ENCODE data around the gene RHOU. TPM values are rescaled to one million over a fixed set of nuclear protein-coding genes. Genes with fewer than 3 reads are reported as not detected.

RHOU gene
- total RNA-seq, 1 donor from 2014 or later, result 20.1 TPM

DNA sequence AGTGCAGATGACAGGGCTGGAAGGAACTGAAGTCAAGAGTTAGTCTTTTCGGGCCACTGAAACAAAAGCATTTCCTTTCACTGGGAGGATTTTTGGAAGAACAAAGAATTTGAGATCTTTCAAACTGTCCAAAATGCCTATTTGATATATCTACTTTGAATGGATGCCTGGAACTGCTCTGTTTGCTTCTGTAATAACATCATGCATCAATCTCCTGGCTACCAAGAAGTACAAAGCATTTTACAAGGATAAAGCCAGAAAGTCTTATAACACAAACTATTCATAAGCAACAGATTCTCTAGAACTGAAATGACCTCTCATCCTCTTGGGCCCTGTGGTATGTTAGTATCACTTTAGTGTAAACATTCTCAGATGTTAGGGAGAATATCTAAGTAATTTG, 18.2 kb upstream of the RHOU start:
- Mint-ChIP-seq H3K9me3 (no peaks in the 10 kb centered on the region), H3K36me3 (ENCODE audit: low read depth) (no peaks in the 10 kb centered on the region), H3K27me3 (ENCODE audit: low read depth) (no peaks in the 10 kb centered on the region)

DNA sequence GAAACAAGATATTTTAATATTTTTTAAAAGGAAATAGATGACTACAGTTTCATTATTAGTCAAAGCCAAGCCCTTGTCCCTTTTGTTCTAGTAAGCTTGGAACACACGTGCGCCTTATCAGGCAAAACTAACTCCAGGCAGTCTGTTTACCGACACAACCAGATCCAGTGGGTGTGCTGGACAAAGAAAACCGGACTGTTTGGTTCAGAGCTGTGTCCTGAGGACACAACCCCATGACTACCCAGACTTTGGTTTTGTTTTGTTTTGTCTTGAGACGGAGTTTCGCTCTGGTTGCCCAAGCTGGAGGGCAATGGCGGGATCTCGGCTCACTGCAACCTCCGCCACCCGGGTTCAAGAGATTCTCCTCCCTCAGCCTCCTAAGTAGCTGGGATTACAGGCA, 13.9 kb upstream of the RHOU start:
- Mint-ChIP-seq H3K9me3 (no peaks in the 10 kb centered on the region), H3K4me3 (no peak overlapping the region), H3K27ac (ENCODE audit: unreplicated experiment) (no peak overlapping the region), H3K4me1 (peaks cover 10% of the 10 kb centered on the region), H3K27me3 (ENCODE audit: low read depth) (no peaks in the 10 kb centered on the region), H3K36me3 (ENCODE audit: low read depth) (no peaks in the 10 kb centered on the region)
- DNase-seq (ENCODE audit: low read depth, low spot score), result no peak
- TF ChIP-seq, protein P1, sequence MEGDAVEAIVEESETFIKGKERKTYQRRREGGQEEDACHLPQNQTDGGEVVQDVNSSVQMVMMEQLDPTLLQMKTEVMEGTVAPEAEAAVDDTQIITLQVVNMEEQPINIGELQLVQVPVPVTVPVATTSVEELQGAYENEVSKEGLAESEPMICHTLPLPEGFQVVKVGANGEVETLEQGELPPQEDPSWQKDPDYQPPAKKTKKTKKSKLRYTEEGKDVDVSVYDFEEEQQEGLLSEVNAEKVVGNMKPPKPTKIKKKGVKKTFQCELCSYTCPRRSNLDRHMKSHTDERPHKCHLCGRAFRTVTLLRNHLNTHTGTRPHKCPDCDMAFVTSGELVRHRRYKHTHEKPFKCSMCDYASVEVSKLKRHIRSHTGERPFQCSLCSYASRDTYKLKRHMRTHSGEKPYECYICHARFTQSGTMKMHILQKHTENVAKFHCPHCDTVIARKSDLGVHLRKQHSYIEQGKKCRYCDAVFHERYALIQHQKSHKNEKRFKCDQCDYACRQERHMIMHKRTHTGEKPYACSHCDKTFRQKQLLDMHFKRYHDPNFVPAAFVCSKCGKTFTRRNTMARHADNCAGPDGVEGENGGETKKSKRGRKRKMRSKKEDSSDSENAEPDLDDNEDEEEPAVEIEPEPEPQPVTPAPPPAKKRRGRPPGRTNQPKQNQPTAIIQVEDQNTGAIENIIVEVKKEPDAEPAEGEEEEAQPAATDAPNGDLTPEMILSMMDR (conservative IDR thresholded peaks at IDR 0.05), result no peak

More for the DNA sequence above, 18.2 kb upstream of the RHOU start:
- TF ChIP-seq, protein P1 (conservative IDR thresholded peaks at IDR 0.05), result no peak
- Mint-ChIP-seq H3K4me3 (no peak overlapping the region), H3K4me1 (no peaks in the 10 kb centered on the region), H3K27ac (ENCODE audit: unreplicated experiment) (no peak overlapping the region)
- DNase-seq (ENCODE audit: low read depth, low spot score), result no peak

DNA sequence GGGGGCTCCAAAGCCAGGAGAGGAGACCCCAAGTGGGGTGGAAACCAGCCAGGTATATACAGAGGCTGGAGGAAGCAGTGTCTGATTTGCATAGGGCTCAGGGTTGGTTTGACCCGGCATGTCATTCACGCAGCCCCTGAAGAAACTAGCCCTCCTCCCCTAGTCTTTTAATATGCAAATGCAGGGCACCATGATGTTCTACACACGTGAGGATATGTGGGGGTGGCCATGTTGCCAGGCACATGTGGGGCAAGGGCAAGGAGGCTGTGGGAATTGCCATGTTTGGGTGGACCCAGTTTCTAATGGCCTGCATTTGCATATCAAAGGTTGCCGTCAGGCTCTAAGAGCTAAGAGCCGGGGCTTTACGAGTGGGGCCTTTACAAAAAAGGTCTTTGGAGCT, 12.0 kb upstream of the RHOU start:
- H3K4me3 Mint-ChIP-seq, result no peak overlapping the region
- peaks cover 10% of the 10 kb centered on the region for H3K4me1 Mint-ChIP-seq
- H3K27ac Mint-ChIP-seq (ENCODE audit: unreplicated experiment), result no peak overlapping the region
- H3K9me3 Mint-ChIP-seq, result no peaks in the 10 kb centered on the region
- TF ChIP-seq, protein P1 (conservative IDR thresholded peaks at IDR 0.05), result no peak
- no peak for DNase-seq (ENCODE audit: low read depth, low spot score)
- H3K27me3 Mint-ChIP-seq (ENCODE audit: low read depth), result peaks cover 8% of the 10 kb centered on the region
- H3K36me3 Mint-ChIP-seq (ENCODE audit: low read depth), result no peaks in the 10 kb centered on the region

DNA sequence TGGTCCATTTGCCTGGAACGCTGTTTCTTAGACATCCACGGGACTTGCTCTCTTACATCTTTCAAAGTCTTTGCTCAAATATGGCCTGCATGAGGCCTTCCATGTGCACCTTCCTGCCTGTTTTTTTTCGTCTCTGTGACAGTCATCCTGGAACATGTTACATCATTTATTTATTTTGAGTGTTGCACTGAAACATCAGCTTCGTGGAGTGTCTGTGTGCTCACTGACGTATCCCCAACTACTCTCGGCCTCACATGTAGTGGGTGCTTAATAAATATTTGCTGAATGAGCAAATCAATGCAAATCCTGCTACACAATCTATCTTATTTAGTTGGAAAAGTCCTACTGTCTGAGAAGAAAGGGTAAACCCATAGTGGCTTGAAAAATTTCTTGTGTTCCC, 11.4 kb upstream of the RHOU start:
- H3K4me1 Mint-ChIP-seq, result peaks cover 10% of the 10 kb centered on the region
- H3K9me3 Mint-ChIP-seq, result no peaks in the 10 kb centered on the region
- H3K36me3 Mint-ChIP-seq (ENCODE audit: low read depth), result no peaks in the 10 kb centered on the region
- TF ChIP-seq, protein P1 (conservative IDR thresholded peaks at IDR 0.05), result no peak
- H3K27ac Mint-ChIP-seq (ENCODE audit: unreplicated experiment), result peak overlapping the region; percentile 76
- peaks cover 8% of the 10 kb centered on the region for H3K27me3 Mint-ChIP-seq (ENCODE audit: low read depth)
- no peak for DNase-seq (ENCODE audit: low read depth, low spot score)
- H3K4me3 Mint-ChIP-seq, result no peak overlapping the region

DNA sequence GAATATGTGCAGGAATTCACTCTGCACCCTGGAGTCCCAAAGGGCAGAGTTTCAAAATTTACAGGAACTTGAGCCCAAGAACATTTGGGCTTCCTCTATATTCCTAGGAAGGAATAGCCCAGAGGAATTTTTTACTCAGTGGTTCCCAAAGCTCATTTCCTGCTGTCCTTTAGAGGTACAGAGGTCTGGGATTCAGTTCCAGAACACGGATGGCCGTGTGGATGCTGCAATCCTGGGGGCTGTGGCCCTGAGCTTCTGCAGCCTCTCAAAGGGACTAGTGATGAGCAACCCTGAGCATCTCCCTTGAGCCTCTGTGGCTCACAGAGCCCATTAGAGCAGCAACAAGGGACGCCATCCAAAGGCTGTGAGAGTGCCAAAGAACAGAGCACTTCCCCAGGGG, 10.1 kb upstream of the RHOU start:
- no peaks in the 10 kb centered on the region for H3K36me3 Mint-ChIP-seq (ENCODE audit: low read depth)
- no peak overlapping the region for H3K27ac Mint-ChIP-seq (ENCODE audit: unreplicated experiment)
- H3K9me3 Mint-ChIP-seq, result no peaks in the 10 kb centered on the region
- peaks cover 8% of the 10 kb centered on the region for H3K27me3 Mint-ChIP-seq (ENCODE audit: low read depth)
- H3K4me3 Mint-ChIP-seq, result no peak overlapping the region
- no peak for DNase-seq (ENCODE audit: low read depth, low spot score)
- peaks cover 10% of the 10 kb centered on the region for H3K4me1 Mint-ChIP-seq
- TF ChIP-seq, protein P1 (conservative IDR thresholded peaks at IDR 0.05), result no peak

Measured in neural crest cell (in vitro differentiated cells).